Renal cortex interstitium (tissue), 15 donors: ENCODE results near the gene LCAT. TPM values are rescaled to one million over a fixed set of nuclear protein-coding genes. Genes with fewer than 3 reads are reported as not detected.
A peak's percentile ranks its signal among the peaks of the same experiment; 100 is the strongest.

ENCODE experiments used
- DNase-seq, 11 donors: peaks; one replicate each; pipeline ENCODE4 v3.0.0-alpha.2; 2013; ENCODE audit warnings: low read depth in 9 of 11, low spot score in 4 of 11; ENCODE audit errors: extremely low read depth in 1 of 11
- long read RNA-seq, 16 experiments: transcript quantifications; one replicate each; lab custom pipeline, GENCODE V29; 2026
- polyA plus RNA-seq, 3 donors: library from polyadenylated mRNA; unstranded; fragments of 120-200 nt; gene quantifications; one replicate each; pipeline ENCODE4 v1.2.1, GENCODE V29; 2013; ENCODE audit not compliant: insufficient read length in 3 of 3

LCAT gene
- polyA plus RNA-seq = 10 to 100 TPM; 16.1 to 29.5 (median 21.2) TPM
- long read RNA-seq, donor 1, partial matches to known transcripts = 0 of 1 reads
- long read RNA-seq, donor 1, other reads (novel, unspliced or antisense) = 0 of 1 reads
- long read RNA-seq, donor 2, partial matches to known transcripts = 0 of 1 reads
- long read RNA-seq, donor 2, other reads (novel, unspliced or antisense) = 0 of 1 reads
- long read RNA-seq, donor 3, partial matches to known transcripts = 0 of 2 reads
- long read RNA-seq, donor 3, other reads (novel, unspliced or antisense) = 0 of 2 reads
- long read RNA-seq, donor 4, partial matches to known transcripts = 0 of 3 reads
- long read RNA-seq, donor 4, other reads (novel, unspliced or antisense) = 0 of 3 reads
- long read RNA-seq, donor 5 = 0 reads
- long read RNA-seq, donor 6, partial matches to known transcripts = 0 of 3 reads
- long read RNA-seq, donor 6, other reads (novel, unspliced or antisense) = 0 of 3 reads
- long read RNA-seq, donor 7, partial matches to known transcripts = 0 of 2 reads
- long read RNA-seq, donor 7, other reads (novel, unspliced or antisense) = 0 of 2 reads
- long read RNA-seq, donor 8 = 0 reads
- long read RNA-seq, donor 9, transcript LCAT-204 (5 exons, 1,240 nt) = major isoform, 5 of 5 reads
- long read RNA-seq, donor 9, partial matches to known transcripts = 0 of 5 reads
- long read RNA-seq, donor 9, other reads (novel, unspliced or antisense) = 0 of 5 reads
- long read RNA-seq, donor 10 = 0 reads
- long read RNA-seq, donor 11, partial matches to known transcripts = 0 of 1 reads
- long read RNA-seq, donor 11, other reads (novel, unspliced or antisense) = 0 of 1 reads
- long read RNA-seq, donor 12, partial matches to known transcripts = 0 of 2 reads
- long read RNA-seq, donor 12, other reads (novel, unspliced or antisense) = 0 of 2 reads
- long read RNA-seq, donor 13 = 0 reads
- long read RNA-seq, donor 14, partial matches to known transcripts = 0 of 1 reads
- long read RNA-seq, donor 14, other reads (novel, unspliced or antisense) = 0 of 1 reads
- long read RNA-seq, donor 15, partial matches to known transcripts = 0 of 3 reads
- long read RNA-seq, donor 15, other reads (novel, unspliced or antisense) = 0 of 3 reads
- long read RNA-seq, donor 16, partial matches to known transcripts = 7 of 17 reads
- long read RNA-seq, donor 16, other reads (novel, unspliced or antisense) = 5 of 17 reads

GRCh38 chr16:67943619-67944504 is at the start of gene LCAT:
Gene LCAT (minus strand): TSS chr16:67944120. CDS start chr16:67944101, 19 bp downstream.
- DNase-seq = no peak

GRCh38 chr16:67993207-67994039 is 49.5 kb upstream of the LCAT start:
- DNase-seq = peak in 7 of 11 donors; percentile 13 to 67 (median 59)

- no peak for DNase-seq
Measured at GRCh38 chr16:67992661-67993206, 48.8 kb upstream of the LCAT start.

GRCh38 chr16:67990018-67990386 is 46.1 kb upstream of the LCAT start:
- DNase-seq = no peak

GRCh38 chr16:67989322-67990017 is 45.5 kb upstream of the LCAT start:
- DNase-seq = no peak

- no peak for DNase-seq
Measured at GRCh38 chr16:67988675-67989074, 44.8 kb upstream of the LCAT start.

GRCh38 chr16:67987460-67988160 is 43.7 kb upstream of the LCAT start:
- no peak for DNase-seq

- DNase-seq = no peak
Measured at GRCh38 chr16:67986949-67987348, 43.0 kb upstream of the LCAT start.

- DNase-seq = no peak
Measured at GRCh38 chr16:67982011-67982696, 38.2 kb upstream of the LCAT start.

- DNase-seq = no peak
Measured at GRCh38 chr16:67979955-67980678, 36.2 kb upstream of the LCAT start, which contains the start of gene DPEP3. Gene DPEP3 (minus strand): TSS chr16:67980499. CDS start chr16:67980380, 119 bp downstream.

- no peak for DNase-seq
Measured at GRCh38 chr16:67977469-67978227, 33.7 kb upstream of the LCAT start.

- DNase-seq = no peak
Measured at GRCh38 chr16:67977005-67977404, 33.1 kb upstream of the LCAT start.

GRCh38 chr16:67976205-67976604 is 32.3 kb upstream of the LCAT start:
- DNase-seq = no peak
